NCI-H510A (cell line): ENCODE results near the gene CCL22.
"Not testable (repeated sequence)": the region's sequence is repeated elsewhere in the genome, so short reads cannot be mapped to it uniquely, and the experiment has no call there.

ENCODE experiments used
- DNase-seq: peaks from one replicate; lab custom pipeline; 2025; lab: John Stamatoyannopoulos, UW

CCL22 gene

GRCh38 chr16:57395026-57395425, 36.4 kb downstream of the CCL22 start:
- DNase-seq = no peak

- no peak for DNase-seq
Observed at GRCh38 chr16:57396786-57397185, 38.2 kb downstream of the CCL22 start.

- DNase-seq = not testable (repeated sequence)
Observed at GRCh38 chr16:57397493-57397892, 38.9 kb downstream of the CCL22 start.

- DNase-seq = no peak
Observed at GRCh38 chr16:57401943-57402640, 43.5 kb downstream of the CCL22 start.

- no peak for DNase-seq
Observed at GRCh38 chr16:57403965-57404817, 45.6 kb downstream of the CCL22 start, which contains the start of gene CCL17. TSS of gene CCL17 (plus strand) at chr16:57404767. CDS start at chr16:57413933, 9,166 bp downstream.

GRCh38 chr16:57405097-57405496, 46.5 kb downstream of the CCL22 start:
- no peak for DNase-seq

- DNase-seq = no peak
Observed at GRCh38 chr16:57406881-57407280, 48.3 kb downstream of the CCL22 start.

- no peak for DNase-seq
Observed at GRCh38 chr16:57407521-57408353, 49.2 kb downstream of the CCL22 start.

- DNase-seq = no peak
Observed at GRCh38 chr16:57409065-57409464, 50.5 kb downstream of the CCL22 start.

- peak; percentile 61 for DNase-seq
Observed at GRCh38 chr16:57409870-57410587, 51.4 kb downstream of the CCL22 start.

GRCh38 chr16:57411362-57411976, 52.9 kb downstream of the CCL22 start:
- DNase-seq = no peak

GRCh38 chr16:57412584-57412983, 54.0 kb downstream of the CCL22 start:
- no peak for DNase-seq

- DNase-seq = no peak
Observed at GRCh38 chr16:57413301-57413730, 54.7 kb downstream of the CCL22 start.

- DNase-seq = no peak
Observed at GRCh38 chr16:57413733-57414132, 55.1 kb downstream of the CCL22 start.
